ENCODE measurements around the gene USP44.

USP44 gene

GRCh38 chr12:95543305-95543704, 8.0 kb downstream of the USP44 start:
- Histone ChIP-seq H3K27ac (no peak overlapping the region), H3K9me3 (no peaks in the 10 kb centered on the region), H3K36me3 (no peaks in the 10 kb centered on the region), H3K4me3 (ENCODE audit: low read depth in 1 of 2, low read length in 1 of 2) (no peak overlapping the region), H3K4me1 (ENCODE audit: control insufficient read depth in 1 of 2, insufficient read depth in 1 of 2, low read depth in 1 of 2, low read length in 1 of 2) (peaks cover 6 to 9% of the 10 kb centered on the region in 2 experiments), H3K27me3 (peaks cover 37% of the 10 kb centered on the region)
- no peak for TF ChIP-seq CTCF (IDR thresholded peaks at IDR 0.05)

GRCh38 chr12:95541436-95541835, 9.8 kb downstream of the USP44 start:
- no peak overlapping the region for H3K4me3 ChIP-seq (ENCODE audit: low read depth in 1 of 2, low read length in 1 of 2)
- peaks cover 18% of the 10 kb centered on the region for H3K27me3 ChIP-seq
- H3K4me1 ChIP-seq (ENCODE audit: control insufficient read depth in 1 of 2, insufficient read depth in 1 of 2, low read depth in 1 of 2, low read length in 1 of 2), result no peaks in the 10 kb centered on the region
- H3K36me3 ChIP-seq, result no peaks in the 10 kb centered on the region
- TF ChIP-seq CTCF (IDR thresholded peaks at IDR 0.05), result no peak
- H3K27ac ChIP-seq, result no peak overlapping the region
- no peaks in the 10 kb centered on the region for H3K9me3 ChIP-seq

- Histone ChIP-seq H3K36me3 (no peaks in the 10 kb centered on the region), H3K9me3 (no peaks in the 10 kb centered on the region), H3K27me3 (no peaks in the 10 kb centered on the region), H3K27ac (no peak overlapping the region), H3K4me3 (ENCODE audit: low read depth in 1 of 2, low read length in 1 of 2) (no peak overlapping the region), H3K4me1 (ENCODE audit: control insufficient read depth in 1 of 2, insufficient read depth in 1 of 2, low read depth in 1 of 2, low read length in 1 of 2) (no peaks in the 10 kb centered on the region)
- TF ChIP-seq CTCF (IDR thresholded peaks at IDR 0.05), result no peak
Observed at GRCh38 chr12:95538656-95539055, 12.6 kb downstream of the USP44 start.

- Histone ChIP-seq H3K9me3 (no peaks in the 10 kb centered on the region), H3K4me1 (ENCODE audit: control insufficient read depth in 1 of 2, insufficient read depth in 1 of 2, low read depth in 1 of 2, low read length in 1 of 2) (no peaks in the 10 kb centered on the region)
Observed at GRCh38 chr12:95538006-95538405, 13.3 kb downstream of the USP44 start.

GRCh38 chr12:95533985-95534384, 17.3 kb downstream of the USP44 start:
- H3K4me3 ChIP-seq (ENCODE audit: low read depth in 1 of 2, low read length in 1 of 2), result no peak overlapping the region
- H3K36me3 ChIP-seq, result no peaks in the 10 kb centered on the region
- H3K27ac ChIP-seq, result no peak overlapping the region
- no peaks in the 10 kb centered on the region for H3K9me3 ChIP-seq
- H3K4me1 ChIP-seq (ENCODE audit: control insufficient read depth in 1 of 2, insufficient read depth in 1 of 2, low read depth in 1 of 2, low read length in 1 of 2), result no peaks in the 10 kb centered on the region
- TF ChIP-seq CTCF (IDR thresholded peaks at IDR 0.05), result no peak
- no peaks in the 10 kb centered on the region for H3K27me3 ChIP-seq

More at GRCh38 chr12:95538006-95538405, 13.3 kb downstream of the USP44 start:
- no peaks in the 10 kb centered on the region for H3K27me3 ChIP-seq
- TF ChIP-seq CTCF (IDR thresholded peaks at IDR 0.05), result no peak
- H3K4me3 ChIP-seq (ENCODE audit: low read depth in 1 of 2, low read length in 1 of 2), result no peak overlapping the region
- H3K36me3 ChIP-seq, result no peaks in the 10 kb centered on the region
- no peak overlapping the region for H3K27ac ChIP-seq

- Histone ChIP-seq H3K9me3 (no peaks in the 10 kb centered on the region), H3K4me1 (ENCODE audit: control insufficient read depth in 1 of 2, insufficient read depth in 1 of 2, low read depth in 1 of 2, low read length in 1 of 2) (no peaks in the 10 kb centered on the region), H3K4me3 (ENCODE audit: low read depth in 1 of 2, low read length in 1 of 2) (no peak overlapping the region), H3K27ac (no peak overlapping the region), H3K36me3 (no peaks in the 10 kb centered on the region), H3K27me3 (no peaks in the 10 kb centered on the region)
- TF ChIP-seq CTCF (IDR thresholded peaks at IDR 0.05), result no peak
Observed at GRCh38 chr12:95532851-95533250, 18.4 kb downstream of the USP44 start.

Data from neutrophil (primary cell).